CD4-positive, CD25-positive, alpha-beta regulatory T cell (primary cell): Measurements from ENCODE around the gene MGST2. TPM values are rescaled to one million over a fixed set of nuclear protein-coding genes. Genes with fewer than 3 reads are reported as not detected.

Experiments used
- ATAC-seq, 2 donors: fragments of 150-1000 bp; cut with Tn5 transposase; one replicate each; pipeline ENCODE4 v1.10.0; 2021; ENCODE audit warnings: low read depth in 2 of 2, moderate number of reproducible peaks in 2 of 2, moderate library complexity in 1 of 2
- DNase-seq, 3 donors: peaks; one replicate each; pipeline versions ENCODE4 v3.0.0 to v3.0.0-alpha.2; 2012 to 2022; ENCODE audit warnings: mixed read lengths in 1 of 3
- H3K27ac ChIP-seq: one replicate; pipeline ENCODE4 v1.7.0; 2013; ENCODE audit warnings: mild to moderate bottlenecking, low read length; ENCODE audit not compliant: insufficient read depth, poor library complexity, severe bottlenecking
- H3K27me3 ChIP-seq: one replicate; pipeline ENCODE4 v1.7.0; 2013; ENCODE audit warnings: low read length; ENCODE audit not compliant: control insufficient read depth, insufficient read depth
- H3K36me3 ChIP-seq: one replicate; pipeline ENCODE4 v1.7.0; 2013; ENCODE audit warnings: mild to moderate bottlenecking, low read length, moderate library complexity; ENCODE audit not compliant: control insufficient read depth, insufficient read depth
- H3K4me1 ChIP-seq: 2 replicates; pipeline ENCODE4 v1.7.0; 2013; ENCODE audit warnings: mild to moderate bottlenecking, low read length; ENCODE audit not compliant: insufficient read depth, control insufficient read depth, poor library complexity, severe bottlenecking
- H3K4me3 ChIP-seq: one replicate; pipeline ENCODE4 v1.7.0; 2013; ENCODE audit warnings: low read depth, mild to moderate bottlenecking, low read length, moderate library complexity
- H3K9me3 ChIP-seq, 2 experiments: 1 replicate in 1 of 2; 2 replicates in 1 of 2; pipeline ENCODE4 v1.7.0; 2013; ENCODE audit warnings: low read length in 2 of 2, mild to moderate bottlenecking in 1 of 2, moderate library complexity in 1 of 2; ENCODE audit not compliant: control insufficient read depth in 2 of 2
- H3K27ac Mint-ChIP-seq, 3 donors: one replicate each; pipeline ENCODE4 v1.8.0; 2020 to 2022; ENCODE audit warnings: mild to moderate bottlenecking in 3 of 3, mixed read lengths in 3 of 3, moderate library complexity in 2 of 3
- H3K27me3 Mint-ChIP-seq: one replicate; pipeline ENCODE4 v1.8.0; 2022; ENCODE audit warnings: mild to moderate bottlenecking, mixed read lengths
- H3K36me3 Mint-ChIP-seq: one replicate; pipeline ENCODE4 v1.8.0; 2020; ENCODE audit warnings: mixed read lengths
- H3K4me1 Mint-ChIP-seq, 4 donors: one replicate each; pipeline ENCODE4 v1.8.0; 2020 to 2022; ENCODE audit warnings: mixed read lengths in 4 of 4, mild to moderate bottlenecking in 1 of 4
- H3K4me3 Mint-ChIP-seq, 4 donors: one replicate each; pipeline ENCODE4 v1.8.0; 2020 to 2022; ENCODE audit warnings: mild to moderate bottlenecking in 4 of 4, mixed read lengths in 4 of 4, moderate library complexity in 3 of 4
- H3K9me3 Mint-ChIP-seq, 7 donors: one replicate each; pipeline ENCODE4 v1.8.0; 2020 to 2022; ENCODE audit warnings: mixed read lengths in 7 of 7, mild to moderate bottlenecking in 3 of 7, moderate library complexity in 2 of 7
- polyA plus RNA-seq, 4 donors: library from polyadenylated mRNA; unstranded; fragments of 300-500 nt; fragmentation: Illumina TruSeq; gene quantifications; one replicate each; pipeline ENCODE4 v1.2.3, GENCODE V29; 2021
- total RNA-seq: library from RNA; stranded (reverse); gene quantifications from one replicate; pipeline ENCODE4 v1.2.3, GENCODE V29; 2022

The MGST2 gene
- total and polyA plus RNA-seq, 5 donors from 2014 or later = 12.3 to 64.9 (median 44.6) TPM

- Histone ChIP-seq H3K9me3 (no peaks in the 10 kb centered on the region), H3K4me3 (no peak overlapping the region), H3K27me3 (no peaks in the 10 kb centered on the region), H3K27ac (no peak overlapping the region), H3K36me3 (no peaks in the 10 kb centered on the region), H3K4me1 (no peaks in the 10 kb centered on the region)
- DNase-seq = no peak
- Mint-ChIP-seq H3K27ac (no peak overlapping the region), H3K4me3 (no peak overlapping the region), H3K9me3 (peaks cover 0 to 2% (median 0%) of the 10 kb centered on the region in 7 donors), H3K4me1 (no peaks in the 10 kb centered on the region), H3K27me3 (no peaks in the 10 kb centered on the region), H3K36me3 (peaks cover 17% of the 10 kb centered on the region)
- ATAC-seq = no peak
These were observed 50.2 kb downstream of the MGST2 start for GRCh38 chr4:139715746-139716391.

DNA sequence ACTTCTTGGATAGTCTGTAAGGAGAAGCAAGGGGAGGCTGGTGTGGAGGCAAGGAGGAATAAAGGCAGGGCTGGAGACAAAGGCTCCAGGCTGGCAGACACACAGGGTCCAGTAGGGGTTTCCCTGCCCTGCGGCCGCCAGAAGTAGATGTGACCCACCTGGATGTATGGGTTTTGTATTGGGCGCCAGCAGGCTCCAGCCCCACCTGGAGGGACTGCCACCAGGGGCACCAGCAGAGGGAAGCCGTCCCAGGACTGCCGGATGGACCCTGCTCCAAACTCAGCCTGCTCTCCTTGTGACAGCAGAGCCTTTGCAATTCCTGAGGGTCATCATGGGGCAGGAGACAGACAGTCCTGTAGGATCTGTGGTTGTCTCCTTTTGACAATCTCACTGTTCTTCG lies 52.7 kb downstream of the MGST2 start:
- DNase-seq (no peak), ATAC-seq (no peak)
- Histone ChIP-seq H3K4me3 (no peak overlapping the region), H3K9me3 (no peaks in the 10 kb centered on the region), H3K27me3 (no peaks in the 10 kb centered on the region), H3K4me1 (no peaks in the 10 kb centered on the region), H3K27ac (no peak overlapping the region), H3K36me3 (no peaks in the 10 kb centered on the region)
- Mint-ChIP-seq H3K9me3 (peaks cover 0 to 2% (median 0%) of the 10 kb centered on the region in 7 donors), H3K36me3 (peaks cover 17% of the 10 kb centered on the region), H3K27ac (no peak overlapping the region), H3K4me1 (no peaks in the 10 kb centered on the region), H3K4me3 (no peak overlapping the region), H3K27me3 (no peaks in the 10 kb centered on the region)

GRCh38 chr4:139718833-139719232 lies 53.2 kb downstream of the MGST2 start:
- H3K36me3 ChIP-seq = no peaks in the 10 kb centered on the region
- H3K27ac ChIP-seq = no peak overlapping the region
- no peaks in the 10 kb centered on the region for H3K27me3 ChIP-seq
- Mint-ChIP-seq H3K27me3 (no peaks in the 10 kb centered on the region), H3K9me3 (peaks cover 0 to 2% (median 0%) of the 10 kb centered on the region in 7 donors), H3K27ac (no peak overlapping the region), H3K4me1 (no peaks in the 10 kb centered on the region), H3K4me3 (no peak overlapping the region), H3K36me3 (peaks cover 17% of the 10 kb centered on the region)
- no peaks in the 10 kb centered on the region for H3K4me1 ChIP-seq
- ATAC-seq (no peak), DNase-seq (no peak)
- no peaks in the 10 kb centered on the region for H3K9me3 ChIP-seq
- no peak overlapping the region for H3K4me3 ChIP-seq

GRCh38 chr4:139719381-139720101 lies 53.9 kb downstream of the MGST2 start:
- Histone ChIP-seq H3K4me1 (no peaks in the 10 kb centered on the region), H3K9me3 (no peaks in the 10 kb centered on the region), H3K27me3 (no peaks in the 10 kb centered on the region), H3K27ac (no peak overlapping the region), H3K36me3 (no peaks in the 10 kb centered on the region), H3K4me3 (no peak overlapping the region)
- Mint-ChIP-seq H3K9me3 (peaks cover 0 to 2% (median 0%) of the 10 kb centered on the region in 7 donors), H3K4me1 (no peaks in the 10 kb centered on the region), H3K27me3 (no peaks in the 10 kb centered on the region), H3K4me3 (no peak overlapping the region), H3K27ac (no peak overlapping the region), H3K36me3 (peaks cover 17% of the 10 kb centered on the region)
- ATAC-seq (no peak), DNase-seq (no peak)

DNA sequence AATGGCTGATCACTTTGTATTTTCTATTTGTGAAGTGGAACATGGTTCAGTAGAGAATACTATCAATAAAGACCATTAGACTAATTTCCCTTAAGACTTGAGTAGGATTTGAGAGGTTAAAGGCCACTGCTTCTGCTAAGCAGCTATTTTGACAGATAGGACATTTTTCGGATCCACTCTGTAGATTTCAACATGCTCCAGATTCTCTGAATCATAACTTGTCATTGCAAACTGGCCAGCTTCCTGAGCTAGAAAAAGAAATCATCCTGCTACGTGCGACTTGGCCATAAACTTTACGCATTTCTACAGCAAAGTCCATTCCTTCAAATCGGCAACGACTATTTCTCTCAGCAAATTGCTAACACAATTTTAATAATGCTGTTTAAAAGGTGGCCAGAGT lies 55.2 kb downstream of the MGST2 start:
- no peak overlapping the region for H3K4me3 Mint-ChIP-seq
- H3K4me1 Mint-ChIP-seq = no peaks in the 10 kb centered on the region
- Histone ChIP-seq H3K9me3 (no peaks in the 10 kb centered on the region), H3K27me3 (no peaks in the 10 kb centered on the region), H3K36me3 (no peaks in the 10 kb centered on the region), H3K4me3 (no peak overlapping the region), H3K4me1 (no peaks in the 10 kb centered on the region), H3K27ac (no peak overlapping the region)
- H3K27ac Mint-ChIP-seq = no peak overlapping the region
- H3K27me3 Mint-ChIP-seq = no peaks in the 10 kb centered on the region
- DNase-seq (no peak), ATAC-seq (no peak)
- peaks cover 0 to 2% (median 0%) of the 10 kb centered on the region in 7 donors for H3K9me3 Mint-ChIP-seq
- peaks cover 21% of the 10 kb centered on the region for H3K36me3 Mint-ChIP-seq

DNA sequence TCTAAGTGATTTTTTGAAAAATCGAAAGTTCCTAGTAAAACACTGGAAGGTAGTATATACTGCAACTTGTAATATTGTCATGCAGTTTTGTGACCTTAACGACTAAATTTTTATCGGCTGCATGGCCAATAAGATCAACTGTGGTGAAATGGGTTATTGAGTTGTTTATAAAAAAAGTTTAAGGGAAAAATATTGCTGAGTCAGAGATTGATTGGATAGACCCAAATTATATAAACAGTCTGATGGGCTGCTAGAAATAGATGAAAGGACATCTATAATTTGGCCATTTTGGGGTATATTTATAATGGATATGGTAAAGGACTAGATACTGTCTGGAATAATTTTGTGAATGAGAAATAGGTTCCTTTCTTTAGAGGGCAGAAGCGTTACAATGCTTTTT lies 56.2 kb downstream of the MGST2 start:
- no peak overlapping the region for H3K27ac ChIP-seq
- H3K4me1 ChIP-seq = no peaks in the 10 kb centered on the region
- no peak overlapping the region for H3K4me3 ChIP-seq
- no peak for ATAC-seq
- Mint-ChIP-seq H3K27ac (no peak overlapping the region), H3K27me3 (no peaks in the 10 kb centered on the region), H3K36me3 (peaks cover 21% of the 10 kb centered on the region), H3K9me3 (peaks cover 0 to 2% (median 0%) of the 10 kb centered on the region in 7 donors), H3K4me3 (no peak overlapping the region), H3K4me1 (no peaks in the 10 kb centered on the region)
- no peaks in the 10 kb centered on the region for H3K9me3 ChIP-seq
- DNase-seq = no peak
- H3K36me3 ChIP-seq = no peaks in the 10 kb centered on the region
- H3K27me3 ChIP-seq = no peaks in the 10 kb centered on the region

DNA sequence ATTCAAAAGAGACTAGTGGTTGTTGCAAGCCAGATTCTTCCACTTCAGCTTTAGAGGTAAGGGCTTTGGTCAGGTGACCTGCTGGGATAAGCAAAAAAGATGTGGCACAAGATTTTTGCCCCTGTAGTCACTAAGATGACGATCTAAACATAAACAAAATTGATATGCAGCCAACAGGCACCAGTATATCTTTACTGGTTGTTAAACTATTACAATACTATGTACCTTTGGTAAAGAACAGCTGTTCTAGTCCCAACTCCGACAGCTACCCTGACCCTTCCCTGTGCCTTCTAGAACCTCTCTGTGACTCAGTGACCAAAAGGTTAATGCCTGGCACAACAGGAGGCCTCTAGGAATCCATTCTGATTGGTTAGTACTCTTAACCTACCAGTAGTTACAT lies 59.6 kb downstream of the MGST2 start:
- Mint-ChIP-seq H3K9me3 (no peaks in the 10 kb centered on the region), H3K4me3 (no peak overlapping the region)

GRCh38 chr4:139726615-139727014 lies 61.0 kb downstream of the MGST2 start:
- ATAC-seq (no peak), DNase-seq (no peak)
- H3K27ac Mint-ChIP-seq = no peak overlapping the region
- no peak overlapping the region for H3K4me3 Mint-ChIP-seq
- no peak overlapping the region for H3K27ac ChIP-seq
- H3K9me3 Mint-ChIP-seq = no peaks in the 10 kb centered on the region
- no peaks in the 10 kb centered on the region for H3K36me3 ChIP-seq
- H3K4me3 ChIP-seq = no peak overlapping the region
- peaks cover 5% of the 10 kb centered on the region for H3K27me3 Mint-ChIP-seq
- no peaks in the 10 kb centered on the region for H3K4me1 ChIP-seq
- peaks cover 12% of the 10 kb centered on the region for H3K36me3 Mint-ChIP-seq
- H3K27me3 ChIP-seq = no peaks in the 10 kb centered on the region
- H3K4me1 Mint-ChIP-seq = peaks cover 0 to 3% (median 0%) of the 10 kb centered on the region in 4 donors
- no peaks in the 10 kb centered on the region for H3K9me3 ChIP-seq

More for the DNA sequence above, 59.6 kb downstream of the MGST2 start:
- no peaks in the 10 kb centered on the region for H3K4me1 ChIP-seq
- ATAC-seq = no peak
- no peak overlapping the region for H3K27ac ChIP-seq
- H3K27me3 ChIP-seq = no peaks in the 10 kb centered on the region
- H3K27ac Mint-ChIP-seq = no peak overlapping the region
- H3K36me3 Mint-ChIP-seq = peaks cover 12% of the 10 kb centered on the region
- no peak overlapping the region for H3K4me3 ChIP-seq
- H3K4me1 Mint-ChIP-seq = peaks cover 0 to 3% (median 0%) of the 10 kb centered on the region in 4 donors
- H3K9me3 ChIP-seq = no peaks in the 10 kb centered on the region
- DNase-seq = no peak
- peaks cover 1% of the 10 kb centered on the region for H3K27me3 Mint-ChIP-seq
- H3K36me3 ChIP-seq = no peaks in the 10 kb centered on the region
